Stimulated activated CD4-positive, alpha-beta T cell treated with anti-CD3 and anti-CD28 coated beads, Interleukin-2, amount 100 ng/mL, for 4 hours (primary cell): Measurements from ENCODE around the gene COG1.

Experiments
- DNase-seq: peaks from one replicate; pipeline ENCODE4 v3.0.0-alpha.2; 2020; ENCODE audit warnings: low read depth

COG1 gene

DNA sequence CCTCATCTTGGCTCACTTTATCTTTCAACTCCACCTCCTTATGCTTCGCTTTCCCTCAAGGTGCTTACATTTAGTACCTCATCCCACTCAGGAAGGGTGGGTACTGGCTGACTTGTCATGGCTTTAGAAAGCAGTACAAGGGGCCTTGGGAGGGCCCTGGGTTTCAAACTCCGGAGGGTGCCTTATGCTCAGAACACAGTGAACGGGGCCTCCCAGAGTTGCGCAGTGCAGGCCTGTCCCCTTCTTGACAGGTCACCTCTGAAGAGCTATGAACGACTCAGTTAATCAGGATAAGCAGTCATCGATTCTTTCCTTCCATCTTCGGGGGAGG lies 6.0 kb downstream of the COG1 start:
- no peak for DNase-seq

DNA sequence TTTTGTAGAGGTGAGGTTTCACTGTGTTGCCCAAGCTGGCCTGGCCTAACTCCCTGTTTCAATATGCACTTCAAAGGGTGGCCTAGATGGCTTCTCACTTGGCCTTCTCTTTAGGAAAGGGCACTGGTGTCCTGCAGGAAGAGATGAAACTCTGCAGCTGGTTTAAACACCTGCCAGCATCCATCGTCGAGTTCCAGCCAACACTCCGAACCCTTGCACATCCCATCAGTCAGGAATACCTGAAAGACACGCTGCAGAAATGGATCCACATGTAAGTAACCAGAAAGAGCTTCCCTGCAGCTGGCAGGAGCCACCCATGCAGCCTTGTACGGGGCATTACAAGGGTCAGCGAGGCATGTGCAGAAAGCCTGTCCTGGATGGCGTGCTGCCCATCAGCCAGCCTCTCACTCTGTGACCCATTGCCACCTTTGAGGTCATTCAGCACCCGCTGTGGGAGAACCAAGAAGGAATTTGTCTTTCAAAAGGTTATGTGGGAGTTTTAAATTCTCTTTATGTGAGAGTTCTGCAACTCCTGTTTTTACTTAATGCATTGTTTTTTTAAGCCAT lies 7.0 kb downstream of the COG1 start:
- no peak for DNase-seq

DNA sequence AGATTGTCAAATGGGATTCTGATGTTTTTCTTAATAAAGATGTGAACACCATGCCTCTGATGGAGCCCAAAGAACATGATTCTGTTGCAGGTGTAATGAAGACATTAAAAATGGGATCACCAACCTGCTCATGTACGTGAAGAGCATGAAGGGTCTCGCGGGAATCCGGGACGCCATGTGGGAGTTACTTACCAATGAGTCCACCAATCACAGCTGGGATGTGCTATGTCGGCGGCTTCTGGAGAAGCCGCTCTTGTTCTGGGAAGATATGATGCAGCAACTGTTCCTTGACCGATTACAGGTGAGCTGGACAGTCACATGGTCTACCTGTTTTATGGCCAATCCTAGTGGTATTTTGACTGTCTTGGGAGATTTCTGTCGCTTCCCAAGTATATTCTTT lies 7.6 kb downstream of the COG1 start:
- DNase-seq: no peak

DNA sequence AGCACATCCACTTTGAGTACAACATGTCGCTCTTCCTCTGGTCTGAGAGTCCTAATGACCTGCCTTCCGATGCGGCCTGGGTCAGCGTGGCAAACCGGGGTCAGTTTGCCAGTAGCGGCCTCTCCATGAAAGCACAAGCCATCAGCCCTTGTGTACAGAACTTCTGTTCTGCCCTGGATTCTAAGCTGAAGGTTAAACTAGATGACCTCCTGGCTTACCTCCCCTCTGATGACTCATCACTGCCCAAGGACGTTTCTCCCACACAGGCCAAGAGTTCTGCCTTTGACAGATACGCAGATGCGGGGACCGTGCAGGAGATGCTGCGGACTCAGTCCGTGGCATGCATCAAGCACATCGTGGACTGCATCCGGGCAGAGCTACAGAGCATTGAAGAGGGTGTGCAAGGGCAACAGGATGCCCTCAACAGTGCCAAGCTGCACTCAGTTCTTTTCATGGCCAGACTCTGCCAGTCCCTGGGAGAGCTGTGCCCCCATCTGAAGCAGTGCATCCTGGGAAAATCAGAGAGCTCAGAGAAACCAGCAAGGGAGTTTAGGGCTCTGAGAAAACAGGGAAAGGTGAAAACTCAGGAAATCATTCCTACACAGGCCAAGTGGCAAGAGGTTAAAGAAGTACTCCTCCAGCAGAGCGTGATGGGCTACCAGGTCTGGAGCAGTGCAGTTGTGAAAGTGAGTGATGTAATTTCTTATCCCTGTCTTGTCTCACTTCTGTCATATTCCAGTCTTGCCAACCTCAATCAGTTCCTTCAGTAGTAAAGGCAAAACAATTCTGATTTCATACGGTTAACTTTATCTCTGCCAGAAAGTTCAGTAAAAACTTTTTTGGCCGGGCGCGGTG lies 8.6 kb downstream of the COG1 start:
- DNase-seq: no peak

DNA sequence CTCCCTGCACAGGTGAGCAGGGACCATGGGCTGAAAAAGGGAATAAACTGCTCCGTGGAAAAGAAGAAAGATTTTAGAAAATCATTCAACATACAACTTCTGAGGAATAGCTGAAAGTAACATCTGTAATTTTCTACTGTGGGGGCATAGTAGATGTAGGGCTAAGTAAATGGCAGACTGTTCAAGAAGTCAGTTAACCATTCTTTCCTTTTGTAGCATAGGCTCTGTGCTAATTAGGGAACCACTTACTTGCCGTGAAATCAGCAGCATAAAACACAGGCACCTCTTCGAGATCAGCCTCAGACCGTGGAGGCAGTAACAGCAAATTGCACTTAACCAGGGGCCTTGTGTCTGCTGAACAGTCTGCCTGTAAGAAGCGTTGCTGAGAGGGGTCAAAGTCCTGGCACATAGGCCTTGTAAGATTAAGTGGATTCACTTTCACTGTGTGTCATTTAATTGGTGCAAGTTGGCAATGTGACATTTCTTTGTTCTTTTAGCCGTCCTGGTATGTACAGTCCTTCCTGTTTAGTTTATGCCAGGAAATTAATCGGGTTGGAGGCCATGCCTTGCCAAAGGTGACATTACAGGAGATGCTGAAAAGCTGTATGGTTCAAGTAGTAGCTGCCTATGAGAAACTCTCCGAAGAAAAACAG lies 10.4 kb downstream of the COG1 start:
- no peak for DNase-seq

DNA sequence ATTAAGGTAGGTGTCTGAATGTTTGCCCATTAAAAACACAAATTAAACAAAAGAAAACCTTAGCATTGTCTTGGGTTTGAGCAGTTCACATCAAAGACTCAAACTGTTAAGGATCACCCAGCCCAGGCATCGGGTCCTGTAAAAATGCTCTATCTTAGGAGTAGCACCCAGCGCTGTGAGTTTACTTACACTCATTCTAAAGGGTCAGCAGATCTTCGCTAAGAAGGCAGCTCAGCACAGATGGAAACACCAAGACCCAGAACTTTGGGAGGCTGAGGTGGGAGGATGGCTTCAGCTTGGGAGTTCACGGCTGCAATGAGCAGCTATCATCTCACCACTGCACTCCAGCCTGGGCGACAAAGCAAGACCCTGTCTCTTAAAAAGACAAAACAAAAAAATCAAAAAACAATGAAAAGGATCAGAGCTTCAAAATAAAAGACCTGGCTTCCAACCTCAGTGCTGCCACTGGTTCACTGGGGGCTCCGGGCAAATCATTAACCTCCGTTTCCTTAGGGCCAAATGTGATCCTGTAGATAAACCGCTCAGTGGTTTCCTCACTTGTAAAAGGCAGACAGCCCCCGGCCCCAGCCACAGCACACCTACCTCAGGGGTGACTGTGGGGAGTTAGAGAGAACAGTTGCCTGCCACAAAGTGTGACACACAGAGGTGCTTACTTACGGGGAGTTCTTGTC lies 11.1 kb downstream of the COG1 start:
- no peak for DNase-seq

DNA sequence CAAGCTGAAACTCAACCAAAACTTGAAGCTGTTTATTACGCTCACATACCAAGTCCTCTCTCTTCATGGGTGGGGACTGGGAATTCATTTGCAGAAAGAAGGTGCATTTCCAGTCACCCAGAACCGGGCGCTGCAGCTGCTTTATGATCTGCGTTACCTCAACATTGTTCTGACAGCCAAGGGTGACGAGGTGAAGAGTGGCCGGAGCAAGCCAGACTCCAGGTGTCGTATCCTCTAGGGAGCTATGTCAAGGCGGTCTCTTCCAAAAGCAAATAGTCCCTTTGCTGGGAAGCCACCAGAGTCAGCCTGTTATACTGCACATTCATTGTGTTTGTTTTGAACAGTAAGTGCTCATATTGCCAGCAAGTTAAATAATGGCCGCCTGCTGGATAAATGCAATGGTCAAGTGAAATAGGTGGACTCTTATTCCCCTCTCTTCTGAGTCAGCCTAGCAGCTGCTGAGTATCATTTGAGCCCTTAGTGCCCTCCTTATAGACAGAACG lies 12.7 kb downstream of the COG1 start:
- DNase-seq: no peak

DNA sequence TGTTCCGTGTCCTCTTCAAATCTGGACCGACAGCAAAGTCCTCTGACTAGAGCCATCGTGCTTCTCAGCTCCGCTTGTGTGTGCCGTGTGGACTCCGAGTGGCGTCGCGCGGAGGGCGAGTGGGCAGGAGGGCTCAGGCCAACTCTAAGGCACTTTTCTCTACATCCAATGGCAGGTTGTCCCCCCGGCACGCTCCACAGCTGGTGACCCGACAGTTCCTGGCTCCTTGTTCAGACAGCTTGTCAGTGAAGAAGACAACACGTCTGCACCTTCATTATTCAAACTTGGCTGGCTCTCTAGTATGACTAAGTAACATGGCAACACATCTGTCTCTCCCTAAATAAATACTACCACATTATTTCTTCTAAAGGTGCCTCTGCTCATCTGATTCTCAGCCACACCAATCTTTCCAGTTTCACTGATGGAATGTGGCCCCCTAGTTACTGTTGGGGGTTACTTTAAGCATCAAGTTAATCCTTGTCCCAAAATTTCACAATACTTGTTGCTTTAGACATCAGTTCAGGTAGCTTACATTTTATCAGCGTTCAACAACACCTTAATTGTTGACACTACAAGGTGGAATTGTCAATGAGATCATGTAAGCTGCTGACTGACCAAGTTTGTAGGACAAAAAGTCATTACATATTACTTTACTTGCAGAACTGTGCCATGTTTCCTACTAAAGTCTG lies 15.4 kb downstream of the COG1 start:
- no peak for DNase-seq

DNA sequence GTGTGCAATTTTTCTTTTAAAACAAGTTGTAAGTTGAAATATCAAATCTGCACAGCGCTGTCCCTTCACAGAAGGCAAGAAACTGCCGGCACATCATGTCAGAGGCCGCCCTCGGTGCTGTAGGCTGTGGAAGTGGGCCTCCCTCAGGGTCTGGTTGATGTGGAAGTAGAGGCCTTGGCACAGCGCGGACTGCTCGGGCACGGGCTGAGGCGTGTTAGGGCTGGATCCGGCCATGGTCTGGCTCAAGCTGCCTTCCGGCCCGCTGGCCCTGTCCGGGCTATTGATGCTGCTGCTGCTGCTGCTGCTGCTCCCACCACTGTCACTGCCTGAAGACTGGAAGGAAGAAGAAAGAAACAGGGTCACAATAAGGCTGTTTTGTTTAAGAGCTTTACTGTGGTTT lies 16.6 kb downstream of the COG1 start:
- DNase-seq: no peak

DNA sequence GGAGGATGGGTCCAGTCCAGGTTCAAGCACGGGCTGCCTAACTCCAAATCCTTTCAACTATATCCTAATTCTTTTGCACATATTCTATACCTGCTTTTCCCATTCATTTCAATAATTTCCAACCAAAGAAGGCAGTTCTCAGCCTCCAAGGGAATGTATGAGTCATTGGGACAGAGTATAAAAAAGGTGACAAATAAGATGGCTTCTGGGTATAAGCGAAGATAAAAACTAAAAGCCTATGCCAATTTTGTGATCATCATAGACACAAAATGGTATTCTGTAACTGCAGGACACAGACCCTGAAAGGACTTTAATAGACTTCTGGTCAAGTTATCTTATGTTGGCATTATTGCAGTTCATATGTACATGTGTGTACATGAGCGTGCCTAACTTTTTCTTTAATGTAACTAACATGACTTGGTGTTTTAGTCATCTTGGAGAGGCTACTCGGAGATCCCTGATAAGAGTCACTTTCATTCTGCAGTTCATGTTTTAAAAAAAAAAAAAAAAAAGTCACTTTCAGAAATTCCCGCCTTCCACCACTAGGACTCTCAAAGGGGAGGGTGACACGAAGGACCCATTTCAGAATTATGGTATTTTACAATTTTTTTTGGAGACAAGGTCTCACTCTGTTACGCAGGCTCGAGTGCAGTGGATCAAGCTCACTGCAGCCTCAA lies 17.3 kb downstream of the COG1 start:
- no peak for DNase-seq

DNA sequence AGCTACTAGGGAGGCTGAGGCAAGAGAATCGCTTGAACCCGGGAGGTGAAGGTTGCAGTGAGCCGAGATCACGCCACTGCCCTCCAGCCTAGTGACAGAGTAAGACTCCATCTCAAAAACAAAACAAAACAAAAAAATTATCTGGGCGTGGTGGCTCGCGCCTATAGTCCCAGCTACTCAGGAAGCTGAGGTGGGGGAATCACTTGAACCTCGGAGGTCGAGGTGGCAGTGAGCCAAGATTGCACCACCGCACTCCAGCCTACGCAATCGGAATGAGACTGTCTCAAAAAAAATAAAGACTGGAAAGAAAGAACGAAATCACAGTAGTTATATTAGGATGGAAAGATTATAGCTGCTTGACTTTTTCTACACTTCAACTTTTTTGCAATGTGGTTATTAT lies 18.9 kb downstream of the COG1 start:
- no peak for DNase-seq

DNA sequence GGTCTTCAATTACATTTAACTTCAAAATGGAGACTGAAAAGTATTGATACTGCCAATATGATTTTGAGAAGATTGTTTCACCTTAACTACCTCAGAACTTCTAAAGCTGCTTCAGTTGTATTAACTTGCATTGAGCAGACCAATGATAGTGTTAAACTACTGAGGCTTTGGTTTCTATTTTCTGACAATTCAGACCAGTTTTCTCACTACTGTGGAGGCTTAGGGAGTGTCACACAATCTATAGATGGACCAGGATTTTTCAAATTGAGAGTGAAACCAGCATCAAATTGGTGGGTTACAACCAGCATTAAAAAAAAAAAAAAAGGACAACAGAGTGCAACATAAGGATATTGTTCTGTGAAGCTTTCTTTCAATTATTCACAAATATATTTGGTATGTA lies 21.2 kb downstream of the COG1 start:
- no peak for DNase-seq

DNA sequence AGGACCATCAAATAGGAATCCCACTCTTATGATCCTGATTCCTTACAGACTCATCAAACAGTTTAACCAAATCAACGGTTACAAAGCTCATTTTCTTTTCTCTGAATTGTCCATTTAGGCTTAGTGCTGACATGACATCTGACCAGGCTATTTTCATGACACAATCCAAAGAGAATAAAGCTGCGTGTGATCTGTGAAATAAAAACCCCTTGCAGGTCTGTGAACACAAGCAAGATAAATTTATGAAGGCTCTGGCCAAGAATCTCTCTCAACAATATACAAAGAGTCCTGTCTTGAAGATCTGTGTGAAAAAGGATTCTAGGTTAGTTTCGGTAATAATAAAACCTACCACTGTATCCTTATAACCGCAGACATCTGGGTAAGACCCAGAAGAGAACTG lies 22.0 kb downstream of the COG1 start:
- DNase-seq: no peak

DNA sequence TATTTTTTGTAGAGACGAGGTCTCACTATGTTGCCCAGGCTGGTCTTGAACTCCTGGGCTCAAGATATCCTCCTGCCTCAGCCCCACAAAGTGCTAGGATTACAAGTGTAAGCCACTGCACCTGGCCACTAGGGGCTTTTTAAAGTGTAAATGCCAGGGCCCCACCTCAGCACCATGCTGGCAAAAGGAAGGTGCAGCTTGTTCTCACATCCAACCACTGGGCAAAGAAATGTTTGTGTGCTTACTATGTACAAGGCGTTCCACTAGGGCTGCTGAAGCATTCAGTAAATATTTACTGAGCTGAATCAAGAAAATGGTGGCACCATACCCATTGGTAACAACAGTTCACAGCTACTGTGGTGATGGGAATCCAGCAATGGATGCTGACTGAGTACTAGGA lies 22.6 kb downstream of the COG1 start:
- no peak for DNase-seq

DNA sequence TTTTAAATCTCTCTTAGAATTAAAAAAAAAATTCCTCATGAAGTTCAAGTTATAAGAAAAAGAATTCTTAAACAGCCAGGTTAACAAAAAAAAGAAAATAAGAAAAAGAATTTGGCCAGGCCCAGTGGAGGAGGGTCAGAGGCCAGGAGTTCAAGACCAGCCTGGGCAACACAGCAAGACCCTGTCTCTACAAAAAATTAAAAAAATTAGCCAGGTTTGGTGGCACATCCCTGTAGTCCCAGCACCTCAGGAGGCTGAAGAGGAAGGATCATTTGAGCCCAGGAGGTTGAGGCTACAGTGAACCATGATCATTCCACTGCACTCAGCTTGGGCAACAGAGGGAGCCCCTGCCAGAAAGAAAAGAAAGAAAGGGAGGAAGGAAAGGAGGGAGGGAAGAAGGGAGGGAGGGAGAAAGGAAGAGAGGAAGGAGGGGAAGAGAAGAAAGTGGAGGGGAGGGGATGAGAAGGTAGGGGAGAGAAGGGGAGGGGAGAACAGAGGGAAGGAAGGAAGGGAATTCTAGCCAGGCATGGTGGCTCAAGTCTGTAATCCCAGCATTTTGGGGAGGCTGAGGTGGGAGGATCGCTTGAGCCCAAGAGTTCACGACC lies 30.9 kb downstream of the COG1 start:
- no peak for DNase-seq

DNA sequence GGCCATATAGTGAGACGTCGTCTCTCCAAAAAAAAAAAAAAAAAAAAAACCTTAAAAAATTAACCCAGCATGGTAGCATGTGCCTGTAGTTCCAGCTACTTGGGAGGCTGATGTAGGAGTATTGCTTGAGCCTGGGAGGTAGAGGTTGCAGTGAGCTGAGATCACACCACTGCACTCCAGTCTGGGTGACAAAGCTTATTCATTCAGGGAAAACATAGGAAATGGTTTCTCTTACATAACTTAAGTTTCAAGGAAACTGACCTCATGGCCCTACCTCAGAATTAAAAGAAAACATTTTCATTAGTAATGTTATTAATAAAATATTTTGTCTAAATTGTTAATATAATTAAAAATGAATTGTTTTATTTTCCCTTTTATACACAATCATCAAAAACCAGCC lies 31.4 kb downstream of the COG1 start:
- no peak for DNase-seq

DNA sequence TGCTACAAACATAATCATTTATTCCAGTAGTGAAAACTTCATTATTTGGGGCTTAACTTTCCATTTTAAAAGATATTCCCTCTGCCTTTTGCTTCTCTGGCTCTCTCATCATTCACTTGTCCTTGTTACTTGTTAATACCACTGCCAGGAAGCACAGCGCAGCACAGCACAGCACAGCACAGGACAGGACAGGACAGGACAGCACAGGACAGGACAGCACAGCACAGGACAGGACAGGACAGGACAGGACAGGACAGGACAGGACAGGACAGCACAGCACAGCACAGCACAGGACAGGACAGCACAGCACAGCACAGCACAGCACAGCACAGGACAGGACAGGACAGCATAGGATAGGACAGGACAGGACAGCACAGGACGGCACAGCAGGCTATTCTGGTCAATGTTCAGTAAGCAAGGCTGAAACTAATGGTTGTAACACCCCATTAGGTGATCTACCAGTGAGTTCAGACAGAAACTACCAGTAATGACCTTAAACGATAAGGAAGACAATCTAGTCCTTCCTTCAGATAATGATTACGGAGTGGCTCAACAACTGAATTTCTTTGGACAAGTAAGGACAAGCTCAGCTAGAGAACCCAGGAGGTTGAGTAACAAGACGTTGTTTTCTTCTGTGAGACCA lies 31.9 kb downstream of the COG1 start:
- no peak for DNase-seq

DNA sequence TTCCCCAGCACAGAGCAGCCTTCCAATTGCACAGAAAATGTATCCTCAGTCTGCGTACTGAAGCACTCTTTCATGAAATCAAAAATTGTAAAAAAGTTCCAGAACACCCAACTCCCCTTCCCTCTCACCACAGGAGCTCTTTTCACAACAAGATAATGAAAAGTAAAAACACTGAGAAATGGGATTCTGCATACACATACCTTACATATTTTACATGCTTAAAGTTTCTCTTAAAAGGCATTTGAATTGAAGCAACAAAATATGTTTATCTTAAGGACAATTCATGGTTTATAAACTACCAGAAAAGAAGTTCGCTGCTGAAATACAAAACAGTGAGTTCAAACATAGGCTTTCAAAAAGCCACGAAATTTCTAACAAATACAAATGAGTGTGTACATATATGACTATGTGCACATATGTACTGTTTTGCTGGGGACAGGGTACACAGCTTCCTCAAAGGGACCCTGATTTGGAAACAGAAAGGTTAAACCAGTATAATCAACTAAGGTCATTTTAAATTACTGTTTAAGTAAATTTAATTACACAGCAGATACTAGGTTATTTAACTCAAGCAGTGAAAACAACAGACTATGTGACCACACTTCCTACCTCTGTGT lies 33.8 kb downstream of the COG1 start:
- DNase-seq: no peak

DNA sequence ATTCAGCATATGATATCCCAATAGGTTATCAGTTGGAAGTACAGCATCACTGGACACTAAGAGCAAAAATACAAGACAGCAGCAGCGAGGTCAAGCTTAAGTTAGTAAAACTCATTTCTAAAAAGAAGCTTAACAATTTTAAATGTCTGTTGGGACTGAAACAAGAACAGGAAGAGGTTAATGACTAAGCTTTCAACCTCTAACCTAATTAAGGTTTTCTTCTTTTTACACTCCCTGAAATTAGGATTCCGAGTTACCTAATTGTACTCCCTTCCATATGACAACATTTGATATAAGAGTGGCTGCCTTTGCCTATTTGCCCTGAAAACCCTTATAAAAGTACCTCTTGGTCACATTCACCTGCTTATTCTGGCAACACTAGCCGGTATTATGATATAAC lies 34.5 kb downstream of the COG1 start:
- no peak for DNase-seq

DNA sequence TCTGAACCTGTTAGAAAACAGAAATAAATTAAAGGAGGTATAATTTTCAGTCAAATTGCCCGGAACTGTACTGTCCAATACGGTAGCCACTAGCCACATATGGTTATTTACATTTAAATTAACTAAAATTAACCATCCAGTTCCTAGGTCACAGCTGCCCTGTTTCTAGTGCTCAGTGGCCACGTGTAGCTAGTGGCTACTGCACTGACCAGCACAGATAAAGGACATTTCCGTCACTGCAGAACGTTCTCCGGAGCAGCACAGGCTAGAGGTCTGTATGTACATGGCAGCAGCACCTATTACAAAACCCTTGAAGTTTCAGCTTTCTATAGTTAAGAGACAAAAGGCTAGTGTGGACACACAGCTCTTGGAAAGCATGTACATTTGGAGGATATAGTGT lies 35.1 kb downstream of the COG1 start:
- DNase-seq: no peak
